K562 (cell line): Measurements from ENCODE around the gene BEND6. TPM values are rescaled to one million over a fixed set of nuclear protein-coding genes. Genes with fewer than 3 reads are reported as not detected.

ENCODE experiments used
- ARID2 ChIP-seq: fragments of 450-650 bp; IDR thresholded peaks from 2 replicates; pipeline ENCODE4 v1.6.1; 2017; ENCODE audit warnings: antibody characterized with exemption, mild to moderate bottlenecking
- CREM ChIP-seq: IDR thresholded peaks from 2 replicates; pipeline ENCODE4 v1.6.1; 2014; ENCODE audit warnings: antibody characterized with exemption, low read depth
- DPF2 ChIP-seq: fragments of 450-650 bp; IDR thresholded peaks from 2 replicates; pipeline ENCODE4 v1.6.1; 2016
- ELF2 ChIP-seq: fragments of 250-450 bp; sonication (Bioruptor Pico); IDR thresholded peaks from 2 replicates; pipeline ENCODE4 v1.5.0; 2021; ENCODE audit warnings: mild to moderate bottlenecking
- EP400 ChIP-seq: fragments of 450-650 bp; IDR thresholded peaks from 2 replicates; pipeline ENCODE4 v1.6.1; 2017; ENCODE audit warnings: antibody characterized with exemption, mild to moderate bottlenecking, moderate library complexity
- FOXA3 ChIP-seq, 2 experiments: fragments of 450-650 bp in 1 of 2; sonication (generic) in 1 of 2; formaldehyde crosslinking; IDR thresholded peaks in 1 of 2; conservative IDR thresholded peaks in 1 of 2; 2 replicates each; pipeline versions ENCODE4 v1.4.0 to v1.8.0; 2020 to 2022; ENCODE audit warnings: mild to moderate bottlenecking in 2 of 2, missing genetic modification reagents in 1 of 2
- GABPA ChIP-seq: fragments of 200-800 bp; sonication (Bioruptor generic); conservative IDR thresholded peaks from 2 replicates; pipeline ENCODE4 v1.6.1; 2016; ENCODE audit warnings: low read depth, missing genetic modification characterization, missing compliant biosample characterization
- MCM3 ChIP-seq: fragments of 450-650 bp; IDR thresholded peaks from 2 replicates; pipeline ENCODE4 v1.6.1; 2016
- MTA3 ChIP-seq: fragments of 450-650 bp; formaldehyde crosslinking; IDR thresholded peaks from 2 replicates; pipeline ENCODE4 v1.6.1; 2017; ENCODE audit warnings: mild to moderate bottlenecking, borderline replicate concordance
- PHF8 ChIP-seq: fragments of 200-600 bp; sonication (generic); IDR thresholded peaks from 2 replicates; pipeline ENCODE4 v1.6.1; 2012; ENCODE audit warnings: mixed run types, mild to moderate bottlenecking, inconsistent platforms, low read length, moderate library complexity, borderline replicate concordance
- PML ChIP-seq: IDR thresholded peaks from 2 replicates; pipeline ENCODE4 v1.6.1; 2012; ENCODE audit warnings: low read length, inconsistent platforms
- PRMT5 ChIP-seq: sonication (generic); formaldehyde crosslinking; IDR thresholded peaks from 2 replicates; pipeline ENCODE4 v1.5.0; 2020; ENCODE audit warnings: missing genetic modification reagents
- PURB ChIP-seq: sonication (generic); formaldehyde crosslinking; IDR thresholded peaks from 2 replicates; pipeline ENCODE4 v1.9.0; 2021; ENCODE audit warnings: low read depth, mild to moderate bottlenecking, missing genetic modification reagents
- RBBP5 ChIP-seq: fragments of 200-600 bp; sonication (generic); IDR thresholded peaks from 2 replicates; pipeline ENCODE4 v1.6.1; 2012; ENCODE audit warnings: borderline replicate concordance, mild to moderate bottlenecking, low read length, control low read depth, inconsistent platforms; ENCODE audit not compliant: insufficient read depth, poor library complexity, severe bottlenecking
- SIN3B ChIP-seq: fragments of 450-650 bp; IDR thresholded peaks from 2 replicates; pipeline ENCODE4 v1.6.1; 2017; ENCODE audit warnings: low read depth, mild to moderate bottlenecking, moderate library complexity
- TAF9B ChIP-seq: fragments of 450-650 bp; IDR thresholded peaks from 2 replicates; pipeline ENCODE4 v1.6.1; 2018; ENCODE audit warnings: mild to moderate bottlenecking; ENCODE audit not compliant: partially characterized antibody
- TCF3 ChIP-seq: sonication (generic); formaldehyde crosslinking; IDR thresholded peaks from 2 replicates; pipeline ENCODE4 v1.4.0; 2020; ENCODE audit warnings: mild to moderate bottlenecking, missing genetic modification reagents
- U2AF2 ChIP-seq: fragments of 200-400 bp; formaldehyde crosslinking; optimal IDR thresholded peaks from 2 replicates; pipeline ENCODE3; 2017; ENCODE audit warnings: low read depth, mild to moderate bottlenecking, low read length
- ZBTB17 ChIP-seq: fragments of 450-650 bp; formaldehyde crosslinking; IDR thresholded peaks from 2 replicates; pipeline ENCODE4 v1.4.0; 2020; ENCODE audit warnings: mild to moderate bottlenecking
- ZNF23 ChIP-seq: fragments of 250-450 bp; sonication (Bioruptor Pico); IDR thresholded peaks from 2 replicates; pipeline ENCODE4 v1.4.0; 2020; ENCODE audit warnings: mild to moderate bottlenecking
- ZNF707 ChIP-seq: fragments of 250-450 bp; sonication (Bioruptor Pico); conservative IDR thresholded peaks from 2 replicates; pipeline ENCODE4 v1.8.0; 2022; ENCODE audit warnings: inconsistent platforms, mild to moderate bottlenecking, moderate library complexity
- ZNF717 ChIP-seq: fragments of 250-450 bp; sonication (Bioruptor Pico); IDR thresholded peaks from 2 replicates; pipeline ENCODE4 v1.5.0; 2021
- ZNF75A ChIP-seq: fragments of 450-650 bp; formaldehyde crosslinking; IDR thresholded peaks from 2 replicates; pipeline ENCODE4 v1.4.0; 2020; ENCODE audit warnings: mild to moderate bottlenecking
- ZNF764 ChIP-seq: fragments of 250-450 bp; sonication (Bioruptor Pico); IDR thresholded peaks from 2 replicates; pipeline ENCODE4 v1.4.0; 2020; ENCODE audit warnings: low read depth, mild to moderate bottlenecking, moderate library complexity
- polyA plus RNA-seq, 8 experiments: library from polyadenylated mRNA; depleted of rRNA in 4 of 8; stranded (reverse) in 5 of 8; unstranded in 3 of 8; fragments of >200 nt; fragmentation: Nextera tagmentation in 2 of 8; fragmentation: Illumina TruSeq in 1 of 8; extraction: Ambion mirVana in 2 of 8; extraction: Trizol in 1 of 8; gene quantifications; 2 replicates each; pipeline versions ENCODE4 v1.2.1 to v1.2.3, GENCODE V29; 2011 to 2014; ENCODE audit warnings: inconsistent platforms in 1 of 8, missing spikeins in 1 of 8
- total RNA-seq, 7 experiments: library from RNA; depleted of rRNA in 6 of 7; stranded (reverse); fragments of >200 nt in 6 of 7; fragmentation: Illumina TruSeq in 2 of 7; extraction: Trizol in 2 of 7; gene quantifications; 2 replicates each; pipeline versions ENCODE4 v1.2.1 to v1.2.3, GENCODE V29; 2011 to 2021; ENCODE audit warnings: low replicate concordance in 1 of 7
- TF ChIP-seq, protein P1 (sequence below): IDR thresholded peaks from 2 replicates; pipeline ENCODE4 v1.6.1; 2011; ENCODE audit not compliant: insufficient read length; ENCODE audit errors: extremely low read depth
- TF ChIP-seq, protein P2 (sequence below), 2 experiments: fragments of 450-650 bp in 1 of 2; sonication (generic) in 1 of 2; formaldehyde crosslinking; conservative IDR thresholded peaks; 2 replicates each; pipeline versions ENCODE4 v1.4.0 to v1.8.1; 2020 to 2022; ENCODE audit warnings: mild to moderate bottlenecking in 1 of 2, missing genetic modification reagents in 1 of 2
- TF ChIP-seq, protein P3 (sequence below): fragments of 450-650 bp; formaldehyde crosslinking; IDR thresholded peaks from 2 replicates; pipeline ENCODE4 v1.4.0; 2022; ENCODE audit warnings: missing genetic modification characterization

Gene BEND6
- total and polyA plus RNA-seq, 9 of the 15 experiments (the other 6 are each of a cell fraction or from before 2014, with no cell fraction given) = 0.37 to 4.0 (median 1.1) TPM

DNA sequence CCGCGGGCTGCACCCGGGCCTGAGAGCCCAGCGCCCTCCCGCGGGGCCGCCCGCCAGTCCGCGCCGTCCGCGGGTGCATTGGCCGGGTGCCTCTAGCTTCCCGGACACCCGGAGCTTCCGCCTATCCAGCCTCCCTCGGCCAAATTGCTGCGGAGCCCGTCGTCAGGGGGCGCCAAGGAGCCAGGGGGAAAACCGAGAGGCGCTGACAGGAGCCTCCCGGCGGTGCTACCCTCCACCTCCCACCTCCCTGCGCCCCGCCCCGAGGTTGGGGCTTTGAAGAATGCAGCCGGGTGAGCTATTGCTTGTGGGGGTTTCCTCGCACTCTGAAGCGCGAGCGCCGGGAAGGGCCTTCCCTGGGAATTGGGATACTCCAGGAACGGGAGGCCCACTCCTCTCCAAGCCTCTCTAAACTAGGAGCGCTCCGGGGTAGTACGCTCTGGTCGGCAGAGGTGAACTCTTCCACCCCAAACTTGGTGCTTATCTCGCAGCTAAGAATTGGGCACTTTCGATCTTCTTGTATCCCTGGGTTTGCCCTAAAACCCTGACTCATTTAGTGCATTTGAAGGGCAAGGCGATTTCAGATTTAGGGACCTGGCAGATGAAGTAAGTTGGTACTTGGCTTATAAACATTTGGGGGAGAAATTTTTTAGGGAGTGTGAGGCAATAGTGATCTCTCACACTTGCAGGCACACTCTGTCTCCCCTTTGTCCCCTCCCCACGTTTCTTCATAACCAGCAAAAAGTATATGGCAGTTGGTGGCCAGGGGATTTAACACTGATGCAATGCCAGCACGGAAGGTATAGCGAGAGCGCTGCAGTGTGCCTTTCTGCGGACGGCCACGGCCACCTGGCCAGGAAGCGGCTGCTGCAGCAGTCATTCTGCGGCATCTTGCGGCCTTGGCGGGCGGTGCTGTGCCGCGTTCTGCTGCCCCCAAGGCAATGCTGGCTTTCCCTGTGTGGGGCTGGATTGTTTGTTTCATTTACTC, 556 bp downstream of the BEND6 start (continued):
- TF ChIP-seq ELF2 (CRISPR knock-in tag) = peak; percentile 70
- no peak for TF ChIP-seq ZNF717 (CRISPR knock-in tag)
- TF ChIP-seq SIN3B = peak; percentile 74
- TF ChIP-seq, protein P1, sequence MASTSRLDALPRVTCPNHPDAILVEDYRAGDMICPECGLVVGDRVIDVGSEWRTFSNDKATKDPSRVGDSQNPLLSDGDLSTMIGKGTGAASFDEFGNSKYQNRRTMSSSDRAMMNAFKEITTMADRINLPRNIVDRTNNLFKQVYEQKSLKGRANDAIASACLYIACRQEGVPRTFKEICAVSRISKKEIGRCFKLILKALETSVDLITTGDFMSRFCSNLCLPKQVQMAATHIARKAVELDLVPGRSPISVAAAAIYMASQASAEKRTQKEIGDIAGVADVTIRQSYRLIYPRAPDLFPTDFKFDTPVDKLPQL = no peak
- no peak for TF ChIP-seq ZNF23 (CRISPR knock-in tag)
- TF ChIP-seq PURB = no peak
- TF ChIP-seq RBBP5 = peak; percentile 25
- no peak for TF ChIP-seq TAF9B
- TF ChIP-seq PHF8 = peak; percentile 53; the same call in 1 of the 2 replicates
- TF ChIP-seq ZNF707 (CRISPR knock-in tag) = no peak
- no peak for TF ChIP-seq ZNF764 (CRISPR knock-in tag)
- TF ChIP-seq MCM3 = no peak
- TF ChIP-seq FOXA3 (CRISPR knock-in tag; conservative IDR thresholded peaks at IDR 0.05 in 1 of 2, IDR thresholded peaks at IDR 0.05 in 1 of 2) = 0 out of 4 replicates have a peak, but pooled peaks of 1 of the 2 experiments have one; percentile 44
- TF ChIP-seq ZNF75A (CRISPR knock-in tag) = no peak
- TF ChIP-seq PML = no peak
- TF ChIP-seq ARID2 = no peak
- TF ChIP-seq MTA3 = peak; percentile 61
- TF ChIP-seq CREM = peak; percentile 56
- no peak for TF ChIP-seq U2AF2
- TF ChIP-seq ZBTB17 (CRISPR knock-in tag) = no peak
- peak; percentile 42; the same call in 1 of the 2 replicates for TF ChIP-seq DPF2
- TF ChIP-seq, protein P2, sequence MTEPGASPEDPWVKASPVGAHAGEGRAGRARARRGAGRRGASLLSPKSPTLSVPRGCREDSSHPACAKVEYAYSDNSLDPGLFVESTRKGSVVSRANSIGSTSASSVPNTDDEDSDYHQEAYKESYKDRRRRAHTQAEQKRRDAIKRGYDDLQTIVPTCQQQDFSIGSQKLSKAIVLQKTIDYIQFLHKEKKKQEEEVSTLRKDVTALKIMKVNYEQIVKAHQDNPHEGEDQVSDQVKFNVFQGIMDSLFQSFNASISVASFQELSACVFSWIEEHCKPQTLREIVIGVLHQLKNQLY (CRISPR knock-in tag; conservative IDR thresholded peaks at IDR 0.05) = no peak
- peak; percentile 57; the same call in 1 of the 2 replicates for TF ChIP-seq EP400
- peak; percentile 44; the same call in 1 of the 2 replicates for TF ChIP-seq TCF3 (CRISPR knock-in tag)
- TF ChIP-seq PRMT5 (CRISPR knock-in tag) = no peak
- TF ChIP-seq, protein P3, sequence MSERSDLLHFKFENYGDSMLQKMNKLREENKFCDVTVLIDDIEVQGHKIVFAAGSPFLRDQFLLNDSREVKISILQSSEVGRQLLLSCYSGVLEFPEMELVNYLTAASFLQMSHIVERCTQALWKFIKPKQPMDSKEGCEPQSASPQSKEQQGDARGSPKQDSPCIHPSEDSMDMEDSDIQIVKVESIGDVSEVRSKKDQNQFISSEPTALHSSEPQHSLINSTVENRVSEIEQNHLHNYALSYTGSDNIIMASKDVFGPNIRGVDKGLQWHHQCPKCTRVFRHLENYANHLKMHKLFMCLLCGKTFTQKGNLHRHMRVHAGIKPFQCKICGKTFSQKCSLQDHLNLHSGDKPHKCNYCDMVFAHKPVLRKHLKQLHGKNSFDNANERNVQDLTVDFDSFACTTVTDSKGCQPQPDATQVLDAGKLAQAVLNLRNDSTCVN (CRISPR knock-in tag) = no peak
- TF ChIP-seq GABPA (tag) = peak; percentile 73
